Liver (tissue), 9 donors: Measurements from ENCODE around the gene MSL1. TPM values are rescaled to one million over a fixed set of nuclear protein-coding genes. Genes with fewer than 3 reads are reported as not detected.

Source experiments
- DNase-seq: peaks from one replicate; pipeline ENCODE4 v3.0.0-alpha.2; 2017; ENCODE audit warnings: low spot score
- H3K27ac ChIP-seq, 2 donors: one replicate each; pipeline ENCODE4 v1.7.0; 2013; ENCODE audit warnings: inconsistent platforms in 2 of 2, low read length in 2 of 2, control low read depth in 1 of 2, low read depth in 1 of 2, mild to moderate bottlenecking in 1 of 2
- H3K27me3 ChIP-seq, 4 donors: one replicate each; pipeline versions ENCODE4 v1.6.1 to v1.7.0; 2013; ENCODE audit warnings: low read length in 3 of 4, inconsistent platforms in 1 of 4, mild to moderate bottlenecking in 1 of 4, moderate library complexity in 1 of 4; ENCODE audit not compliant: control insufficient read depth in 4 of 4, insufficient read depth in 4 of 4
- H3K36me3 ChIP-seq, 4 donors: one replicate each; pipeline versions ENCODE4 v1.6.1 to v1.7.0; 2013; ENCODE audit warnings: low read length in 3 of 4, mild to moderate bottlenecking in 3 of 4, low read depth in 1 of 4, moderate library complexity in 1 of 4; ENCODE audit not compliant: control insufficient read depth in 4 of 4, insufficient read depth in 3 of 4
- H3K4me1 ChIP-seq, 4 donors: one replicate each; pipeline versions ENCODE4 v1.6.1 to v1.7.0; 2013; ENCODE audit warnings: low read length in 3 of 4, mild to moderate bottlenecking in 3 of 4, moderate library complexity in 1 of 4; ENCODE audit not compliant: control insufficient read depth in 4 of 4, insufficient read depth in 4 of 4
- H3K4me3 ChIP-seq, 3 donors: one replicate each; pipeline versions ENCODE4 v1.6.1 to v1.7.0; 2013; ENCODE audit warnings: low read length in 3 of 3, control low read depth in 1 of 3, low read depth in 1 of 3, mild to moderate bottlenecking in 1 of 3
- H3K9ac ChIP-seq, 2 donors: one replicate each; pipeline ENCODE4 v1.7.0; 2013; ENCODE audit warnings: low read length in 2 of 2, mild to moderate bottlenecking in 2 of 2, moderate library complexity in 2 of 2, control low read depth in 1 of 2, low read depth in 1 of 2
- H3K9me3 ChIP-seq, 4 donors: one replicate each; pipeline versions ENCODE4 v1.6.1 to v1.7.0; 2013; ENCODE audit warnings: low read length in 3 of 4; ENCODE audit not compliant: control insufficient read depth in 4 of 4
- EGR1 ChIP-seq, 2 donors: IDR thresholded peaks; 2 replicates each; pipeline ENCODE4 v1.6.1; 2016 to 2018; ENCODE audit warnings: antibody characterized with exemption in 2 of 2, low read depth in 2 of 2
- FOXA1 ChIP-seq: IDR thresholded peaks from 2 replicates; pipeline ENCODE4 v1.6.1; 2016; ENCODE audit warnings: antibody characterized with exemption
- GABPA ChIP-seq, 2 donors: IDR thresholded peaks in 1 of 2; conservative IDR thresholded peaks in 1 of 2; 2 replicates each; pipeline ENCODE4 v1.6.1; 2016; ENCODE audit warnings: antibody characterized with exemption in 2 of 2, mild to moderate bottlenecking in 1 of 2, moderate library complexity in 1 of 2
- HNF4A ChIP-seq, 2 donors: conservative IDR thresholded peaks; 2 replicates each; pipeline ENCODE4 v1.6.1; 2016; ENCODE audit warnings: antibody characterized with exemption in 2 of 2, mild to moderate bottlenecking in 2 of 2
- HNF4G ChIP-seq: IDR thresholded peaks from 2 replicates; pipeline ENCODE4 v1.6.1; 2016; ENCODE audit warnings: antibody characterized with exemption
- JUND ChIP-seq, 2 donors: IDR thresholded peaks; 2 replicates each; pipeline ENCODE4 v1.6.1; 2016; ENCODE audit warnings: antibody characterized with exemption in 2 of 2
- NR2F2 ChIP-seq: IDR thresholded peaks from 2 replicates; pipeline ENCODE4 v1.6.1; 2016; ENCODE audit warnings: antibody characterized with exemption
- RAD21 ChIP-seq, 2 donors: IDR thresholded peaks; 2 replicates each; pipeline ENCODE4 v1.6.1; 2016; ENCODE audit warnings: antibody characterized with exemption in 2 of 2, mild to moderate bottlenecking in 2 of 2
- RXRA ChIP-seq, 2 donors: IDR thresholded peaks; 2 replicates each; pipeline ENCODE4 v1.6.1; 2017 to 2018; ENCODE audit warnings: antibody characterized with exemption in 2 of 2, mild to moderate bottlenecking in 1 of 2
- SP1 ChIP-seq: IDR thresholded peaks from 2 replicates; pipeline ENCODE4 v1.6.1; 2018; ENCODE audit warnings: antibody characterized with exemption, mild to moderate bottlenecking
- YY1 ChIP-seq: IDR thresholded peaks from 2 replicates; pipeline ENCODE4 v1.6.1; 2016; ENCODE audit warnings: antibody characterized with exemption, mild to moderate bottlenecking
- WGBS: extraction: QIAGEN DNeasy Blood & Tissue Kit; methylation state at CpG from one replicate; pipeline ENCODE4 v1.1.7; 2013; 5-methylcytosine and 5-hydroxymethylcytosine counted together
- polyA plus RNA-seq, 2 donors: library from polyadenylated mRNA; stranded (reverse) in 1 of 2; unstranded in 1 of 2; fragments of 200-250 nt in 1 of 2; fragments of >200 nt in 1 of 2; fragmentation: Nextera tagmentation in 1 of 2; extraction: Ambion mirVana in 1 of 2; gene quantifications; one replicate each; pipeline versions ENCODE4 v1.2.1 to v1.2.3, GENCODE V29; 2013 to 2015
- total RNA-seq, 2 donors: library from RNA; depleted of rRNA; stranded (reverse); fragments of >200 nt; gene quantifications; one replicate each; pipeline ENCODE4 v1.2.3, GENCODE V29; 2014
- TF ChIP-seq, protein P1 (sequence below): IDR thresholded peaks from 2 replicates; pipeline ENCODE4 v1.6.1; 2016; ENCODE audit warnings: antibody characterized with exemption
- TF ChIP-seq, protein P2 (sequence below): IDR thresholded peaks from 2 replicates; pipeline ENCODE4 v1.6.1; 2016; ENCODE audit warnings: antibody characterized with exemption, mild to moderate bottlenecking
- TF ChIP-seq, protein P3 (sequence below): IDR thresholded peaks from 2 replicates; pipeline ENCODE4 v1.6.1; 2016; ENCODE audit warnings: antibody characterized with exemption
- donor health status: healthy.
- donor health status: healthy.
- donor health status: healthy.
- donor health status: healthy.
- donor health status: healthy.

MSL1 gene
- total and polyA plus RNA-seq, 4 donors: 7.9 to 43.7 (median 23.6) TPM

GRCh38 chr17:40123811-40124114, 2.0 kb downstream of the MSL1 start:
- peaks cover 2 to 12% (median 10%) of the 10 kb centered on the region in 4 donors for H3K36me3 ChIP-seq
- no peak for DNase-seq
- WGBS: 0% methylated on average over 2 of the region's 2 CpGs
- peak overlapping the region; percentile 81 to 92 for H3K9ac ChIP-seq
- H3K9me3 ChIP-seq: no peaks in the 10 kb centered on the region
- H3K27ac ChIP-seq: peak overlapping the region; percentile 64 to 95
- H3K4me1 ChIP-seq: peaks cover 3 to 26% (median 21%) of the 10 kb centered on the region in 4 donors
- TF ChIP-seq RXRA (IDR thresholded peaks at IDR 0.05) (peak in 1 of 2 donors; percentile 2), HNF4A (conservative IDR thresholded peaks at IDR 0.05) (no peak)
- no peaks in the 10 kb centered on the region for H3K27me3 ChIP-seq
- peak overlapping the region; percentile 86 to 97 (median 96) for H3K4me3 ChIP-seq

GRCh38 chr17:40124279-40125141, 2.7 kb downstream of the MSL1 start:
- Histone ChIP-seq H3K9ac (peak overlapping the region; percentile 81 to 92), H3K4me3 (peak overlapping the region; percentile 86 to 97 (median 96)), H3K27ac (peak overlapping the region; percentile 64 to 95), H3K36me3 (peaks cover 2 to 16% (median 13%) of the 10 kb centered on the region in 4 donors), H3K9me3 (no peaks in the 10 kb centered on the region), H3K4me1 (peaks cover 3 to 26% (median 21%) of the 10 kb centered on the region in 4 donors), H3K27me3 (no peaks in the 10 kb centered on the region)
- DNase-seq: no peak
- WGBS: 3% methylated on average over 9 of the region's 9 CpGs
- TF ChIP-seq EGR1 (IDR thresholded peaks at IDR 0.05; ENCODE audit: low read depth in 2 of 2) (no peak), HNF4A (conservative IDR thresholded peaks at IDR 0.05) (peak; percentile 25 to 40), SP1 (no peak), NR2F2 (no peak), RXRA (IDR thresholded peaks at IDR 0.05) (peak; percentile 45 to 70)

- H3K36me3 ChIP-seq: peaks cover 9 to 48% (median 44%) of the 10 kb centered on the region in 4 donors
- H3K27ac ChIP-seq: no peak overlapping the region
- WGBS: 92% methylated on average over 5 of the region's 5 CpGs
- H3K9ac ChIP-seq: no peak overlapping the region
- H3K9me3 ChIP-seq: no peaks in the 10 kb centered on the region
- TF ChIP-seq RXRA (IDR thresholded peaks at IDR 0.05): no peak
- no peak for TF ChIP-seq SP1
- no peak for TF ChIP-seq JUND (IDR thresholded peaks at IDR 0.05)
- no peak for TF ChIP-seq FOXA1
- TF ChIP-seq RAD21 (IDR thresholded peaks at IDR 0.05): no peak
- no peak for TF ChIP-seq HNF4A (conservative IDR thresholded peaks at IDR 0.05)
- TF ChIP-seq, protein P1, sequence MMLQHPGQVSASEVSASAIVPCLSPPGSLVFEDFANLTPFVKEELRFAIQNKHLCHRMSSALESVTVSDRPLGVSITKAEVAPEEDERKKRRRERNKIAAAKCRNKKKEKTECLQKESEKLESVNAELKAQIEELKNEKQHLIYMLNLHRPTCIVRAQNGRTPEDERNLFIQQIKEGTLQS: no peak
- TF ChIP-seq, protein P2, sequence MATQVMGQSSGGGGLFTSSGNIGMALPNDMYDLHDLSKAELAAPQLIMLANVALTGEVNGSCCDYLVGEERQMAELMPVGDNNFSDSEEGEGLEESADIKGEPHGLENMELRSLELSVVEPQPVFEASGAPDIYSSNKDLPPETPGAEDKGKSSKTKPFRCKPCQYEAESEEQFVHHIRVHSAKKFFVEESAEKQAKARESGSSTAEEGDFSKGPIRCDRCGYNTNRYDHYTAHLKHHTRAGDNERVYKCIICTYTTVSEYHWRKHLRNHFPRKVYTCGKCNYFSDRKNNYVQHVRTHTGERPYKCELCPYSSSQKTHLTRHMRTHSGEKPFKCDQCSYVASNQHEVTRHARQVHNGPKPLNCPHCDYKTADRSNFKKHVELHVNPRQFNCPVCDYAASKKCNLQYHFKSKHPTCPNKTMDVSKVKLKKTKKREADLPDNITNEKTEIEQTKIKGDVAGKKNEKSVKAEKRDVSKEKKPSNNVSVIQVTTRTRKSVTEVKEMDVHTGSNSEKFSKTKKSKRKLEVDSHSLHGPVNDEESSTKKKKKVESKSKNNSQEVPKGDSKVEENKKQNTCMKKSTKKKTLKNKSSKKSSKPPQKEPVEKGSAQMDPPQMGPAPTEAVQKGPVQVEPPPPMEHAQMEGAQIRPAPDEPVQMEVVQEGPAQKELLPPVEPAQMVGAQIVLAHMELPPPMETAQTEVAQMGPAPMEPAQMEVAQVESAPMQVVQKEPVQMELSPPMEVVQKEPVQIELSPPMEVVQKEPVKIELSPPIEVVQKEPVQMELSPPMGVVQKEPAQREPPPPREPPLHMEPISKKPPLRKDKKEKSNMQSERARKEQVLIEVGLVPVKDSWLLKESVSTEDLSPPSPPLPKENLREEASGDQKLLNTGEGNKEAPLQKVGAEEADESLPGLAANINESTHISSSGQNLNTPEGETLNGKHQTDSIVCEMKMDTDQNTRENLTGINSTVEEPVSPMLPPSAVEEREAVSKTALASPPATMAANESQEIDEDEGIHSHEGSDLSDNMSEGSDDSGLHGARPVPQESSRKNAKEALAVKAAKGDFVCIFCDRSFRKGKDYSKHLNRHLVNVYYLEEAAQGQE: no peak
- TF ChIP-seq NR2F2: no peak
- TF ChIP-seq, protein P3, sequence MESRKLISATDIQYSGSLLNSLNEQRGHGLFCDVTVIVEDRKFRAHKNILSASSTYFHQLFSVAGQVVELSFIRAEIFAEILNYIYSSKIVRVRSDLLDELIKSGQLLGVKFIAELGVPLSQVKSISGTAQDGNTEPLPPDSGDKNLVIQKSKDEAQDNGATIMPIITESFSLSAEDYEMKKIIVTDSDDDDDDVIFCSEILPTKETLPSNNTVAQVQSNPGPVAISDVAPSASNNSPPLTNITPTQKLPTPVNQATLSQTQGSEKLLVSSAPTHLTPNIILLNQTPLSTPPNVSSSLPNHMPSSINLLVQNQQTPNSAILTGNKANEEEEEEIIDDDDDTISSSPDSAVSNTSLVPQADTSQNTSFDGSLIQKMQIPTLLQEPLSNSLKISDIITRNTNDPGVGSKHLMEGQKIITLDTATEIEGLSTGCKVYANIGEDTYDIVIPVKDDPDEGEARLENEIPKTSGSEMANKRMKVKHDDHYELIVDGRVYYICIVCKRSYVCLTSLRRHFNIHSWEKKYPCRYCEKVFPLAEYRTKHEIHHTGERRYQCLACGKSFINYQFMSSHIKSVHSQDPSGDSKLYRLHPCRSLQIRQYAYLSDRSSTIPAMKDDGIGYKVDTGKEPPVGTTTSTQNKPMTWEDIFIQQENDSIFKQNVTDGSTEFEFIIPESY: no peak
- no peak for TF ChIP-seq GABPA (IDR thresholded peaks at IDR 0.05 in 1 of 2, conservative IDR thresholded peaks at IDR 0.05 in 1 of 2)
- no peak for TF ChIP-seq YY1
- no peak for TF ChIP-seq HNF4G
- no peaks in the 10 kb centered on the region for H3K27me3 ChIP-seq
- H3K4me1 ChIP-seq: peaks cover 3 to 5% (median 4%) of the 10 kb centered on the region in 4 donors
- DNase-seq: no peak
- H3K4me3 ChIP-seq: no peak overlapping the region
Observed at GRCh38 chr17:40129498-40129897, 7.7 kb downstream of the MSL1 start.
